Activated CD4-positive, alpha-beta T cell treated with anti-CD3 and anti-CD28 coated beads, Interleukin-2, amount 10 ng/mL, durations not matched to agents 24 days and 14 days (primary cell): ENCODE results near the gene PITX3. TPM values are rescaled to one million over a fixed set of nuclear protein-coding genes. Genes with fewer than 3 reads are reported as not detected.

Source experiments
- DNase-seq: peaks from one replicate; pipeline ENCODE4 v3.0.0; 2022
- H3K27ac Mint-ChIP-seq: one replicate; pipeline ENCODE4 v1.8.0; 2022; ENCODE audit warnings: mild to moderate bottlenecking, mixed read lengths
- H3K27me3 Mint-ChIP-seq: one replicate; pipeline ENCODE4 v1.8.0; 2022; ENCODE audit warnings: mixed read lengths
- H3K36me3 Mint-ChIP-seq: one replicate; pipeline ENCODE4 v1.8.0; 2022; ENCODE audit warnings: low read depth, mild to moderate bottlenecking, mixed read lengths
- H3K4me1 Mint-ChIP-seq: one replicate; pipeline ENCODE4 v1.8.0; 2021; ENCODE audit warnings: mixed read lengths
- H3K4me3 Mint-ChIP-seq: one replicate; pipeline ENCODE4 v1.8.0; 2022; ENCODE audit warnings: mild to moderate bottlenecking, moderate library complexity, mixed read lengths
- H3K9me3 Mint-ChIP-seq: one replicate; pipeline ENCODE4 v1.8.0; 2021; ENCODE audit warnings: mixed read lengths
- intact Hi-C: fragments of 100-400 bp; cut with micrococcal nuclease; formaldehyde crosslinking; loops from one replicate; pipeline ENCODE4 v1.15.1; 2023
- total RNA-seq: library from RNA; stranded (reverse); gene quantifications from 2 replicates; pipeline ENCODE4 v1.2.3, GENCODE V29; 2022

PITX3 gene
- total RNA-seq, 1 donor from 2014 or later = 0.86 TPM

DNA sequence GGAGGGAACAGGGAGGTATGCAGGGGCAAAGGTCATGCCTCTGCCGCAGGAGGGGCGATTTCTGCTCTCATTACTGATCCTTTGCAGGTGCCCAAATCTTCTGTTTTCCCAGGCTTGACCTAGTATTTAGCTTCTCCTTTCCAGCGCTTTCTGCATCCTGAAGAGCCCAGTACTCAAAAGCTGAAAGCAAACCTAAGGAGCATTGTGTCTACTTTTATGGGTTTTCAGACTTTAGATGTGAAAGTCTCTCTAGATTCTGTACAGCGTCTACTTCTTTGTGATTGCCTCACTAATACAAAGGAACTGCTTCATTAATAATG lies 4.6 kb upstream of the PITX3 start:
- no peak for DNase-seq
- Mint-ChIP-seq H3K27ac (peak overlapping the region; percentile 94), H3K9me3 (no peaks in the 10 kb centered on the region), H3K4me3 (peak overlapping the region; percentile 100), H3K27me3 (peaks cover 10% of the 10 kb centered on the region), H3K4me1 (peaks cover 39% of the 10 kb centered on the region), H3K36me3 (peaks cover 27% of the 10 kb centered on the region)
- intact Hi-C loops = loop anchor here (1.0 kb wide), 4 partner anchors 17 to 468 kb away; partner anchors contain the start of genes ARL3, NFKB2 and SFXN2

DNA sequence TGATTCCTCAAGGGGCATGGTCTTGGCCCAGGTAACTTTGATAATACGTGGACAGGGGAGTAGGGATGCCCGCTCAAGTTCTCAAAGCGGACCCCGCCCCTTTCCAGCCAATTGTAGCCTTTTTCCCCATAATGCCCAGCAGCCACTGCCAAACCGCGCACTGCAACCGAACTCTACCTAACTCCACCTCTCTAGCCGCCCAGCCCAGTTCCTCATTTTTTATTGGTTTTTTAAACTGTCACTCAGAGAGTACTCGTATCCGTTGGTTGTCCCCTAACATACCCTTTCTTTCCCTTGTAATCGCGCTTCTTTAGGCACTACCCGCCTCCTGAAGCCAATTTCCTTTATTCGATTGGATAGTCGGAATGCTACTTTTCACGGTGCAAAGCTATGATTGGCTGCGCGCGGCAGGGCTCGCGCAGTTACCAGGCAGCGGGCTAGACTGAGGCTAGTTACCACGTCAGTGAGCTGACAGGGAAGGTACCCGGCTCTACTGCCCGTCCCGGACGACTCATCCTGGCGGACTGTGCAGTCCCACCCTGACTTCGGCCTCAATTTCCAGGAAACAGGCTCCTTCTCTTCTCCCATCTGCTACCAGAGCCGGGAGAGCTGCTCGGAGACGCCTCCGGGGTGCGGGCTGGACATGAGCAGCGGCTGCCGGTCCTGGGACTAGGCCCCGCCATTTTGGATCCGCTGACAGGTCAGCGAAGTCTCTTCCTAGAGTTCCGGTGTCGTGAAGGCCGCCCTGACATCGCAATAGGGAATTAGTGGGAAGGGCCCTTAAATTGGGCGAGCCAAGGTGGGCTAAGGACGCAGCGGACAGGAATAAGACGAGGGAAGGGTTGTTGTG lies 4.0 kb upstream of the PITX3 start, which contains the start of gene GBF1:
Gene GBF1, plus strand, starts transcription at position 451 of the 850 bp plus-strand sequence. CDS start 13,407 bp downstream, outside the sequence.
- Mint-ChIP-seq H3K27ac (peak within 1 kb of the TSS; percentile 94), H3K4me1 (peaks cover 40% of the 10 kb centered on the region), H3K36me3 (peaks cover 25% of the 10 kb centered on the region), H3K27me3 (peaks cover 14% of the 10 kb centered on the region), H3K4me3 (peak within 1 kb of the TSS; percentile 100), H3K9me3 (no peaks in the 10 kb centered on the region)
- intact Hi-C loops = loop anchor here (1.0 kb wide), 4 partner anchors 16 to 469 kb away; partner anchors contain the start of genes ARL3, NFKB2 and SFXN2
- DNase-seq = peak; percentile 97

DNA sequence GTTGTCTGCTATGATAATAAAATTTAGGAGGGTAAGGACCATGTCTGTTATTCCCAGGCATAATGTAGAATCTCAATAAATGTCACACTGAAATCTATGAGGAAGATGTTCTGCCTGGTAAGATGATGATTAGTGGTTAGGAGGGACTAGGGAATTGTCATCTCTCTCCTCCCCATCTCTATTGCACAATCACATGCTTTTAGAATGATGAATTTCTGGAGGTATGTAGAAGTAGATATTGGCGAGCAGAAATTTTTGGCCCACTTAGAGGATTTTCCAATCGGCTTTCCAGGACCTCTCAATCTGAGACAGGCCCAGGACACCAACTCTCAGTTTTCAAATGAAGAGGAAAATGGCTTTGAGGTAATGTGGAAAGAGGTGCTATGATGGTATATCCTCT lies 2.0 kb upstream of the PITX3 start:
- Mint-ChIP-seq H3K4me1 (peaks cover 36% of the 10 kb centered on the region), H3K36me3 (peaks cover 14% of the 10 kb centered on the region), H3K27me3 (peaks cover 34% of the 10 kb centered on the region), H3K27ac (no peak overlapping the region), H3K9me3 (no peaks in the 10 kb centered on the region), H3K4me3 (peak overlapping the region; percentile 8)
- no peak for DNase-seq
- intact Hi-C loops = no loop called here

DNA sequence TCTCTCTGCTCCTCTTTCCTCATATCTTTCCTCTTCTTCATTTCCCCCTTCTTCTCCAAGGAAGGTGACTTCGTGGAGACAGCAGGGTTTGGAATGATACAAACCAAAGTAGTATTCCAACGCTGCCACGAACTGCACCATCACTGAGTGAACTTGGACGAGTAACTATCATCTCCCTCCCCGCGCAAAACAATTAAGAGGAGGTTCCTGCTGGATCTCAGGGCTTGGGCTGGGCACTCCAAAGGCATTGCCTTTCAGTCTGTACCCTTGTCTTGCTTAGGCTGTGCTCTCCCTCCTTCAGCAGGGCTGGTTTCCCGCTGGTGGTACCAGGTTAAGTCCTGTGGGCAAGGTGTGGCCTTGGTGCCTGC lies 790 bp upstream of the PITX3 start:
- intact Hi-C loops = no loop called here
- H3K27ac Mint-ChIP-seq = peak overlapping the region; percentile 14
- H3K4me1 Mint-ChIP-seq = peaks cover 26% of the 10 kb centered on the region

DNA sequence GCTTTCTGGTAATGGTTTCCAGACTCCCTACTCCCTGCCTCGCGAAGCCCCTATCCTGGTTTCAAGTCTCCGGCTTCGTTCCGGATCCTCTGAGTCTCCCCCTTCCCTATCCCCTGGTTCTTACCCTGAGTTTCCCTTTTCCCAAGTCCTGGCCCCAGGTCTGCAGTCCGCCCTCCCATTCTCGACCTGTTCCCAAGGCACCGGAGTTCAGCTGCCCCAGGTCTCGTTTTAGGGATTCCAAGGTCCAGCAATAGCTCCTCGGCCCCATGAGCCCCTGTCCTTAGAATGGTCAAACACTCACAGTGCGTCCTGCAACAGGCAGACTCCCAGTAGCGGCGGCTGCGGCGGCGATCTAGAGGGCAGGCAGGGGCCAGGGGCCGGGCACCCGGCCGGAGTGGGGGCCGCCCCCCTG lies 274 bp downstream of the PITX3 start:
- intact Hi-C loops = loop anchor here (1.0 to 2.0 kb wide), 2 partner anchors 10 to 262 kb away; partner anchors contain the start of genes ACTR1A and SUFU
- Mint-ChIP-seq H3K9me3 (no peaks in the 10 kb centered on the region), H3K4me1 (peaks cover 15% of the 10 kb centered on the region), H3K4me3 (peak overlapping the region; percentile 86), H3K27ac (no peak overlapping the region), H3K27me3 (peaks cover 51% of the 10 kb centered on the region), H3K36me3 (peaks cover 2% of the 10 kb centered on the region)
- DNase-seq = no peak

More for the DNA sequence above, 790 bp upstream of the PITX3 start:
- H3K36me3 Mint-ChIP-seq = peaks cover 8% of the 10 kb centered on the region
- H3K9me3 Mint-ChIP-seq = no peaks in the 10 kb centered on the region
- DNase-seq = no peak
- peaks cover 40% of the 10 kb centered on the region for H3K27me3 Mint-ChIP-seq
- H3K4me3 Mint-ChIP-seq = peak overlapping the region; percentile 86

DNA sequence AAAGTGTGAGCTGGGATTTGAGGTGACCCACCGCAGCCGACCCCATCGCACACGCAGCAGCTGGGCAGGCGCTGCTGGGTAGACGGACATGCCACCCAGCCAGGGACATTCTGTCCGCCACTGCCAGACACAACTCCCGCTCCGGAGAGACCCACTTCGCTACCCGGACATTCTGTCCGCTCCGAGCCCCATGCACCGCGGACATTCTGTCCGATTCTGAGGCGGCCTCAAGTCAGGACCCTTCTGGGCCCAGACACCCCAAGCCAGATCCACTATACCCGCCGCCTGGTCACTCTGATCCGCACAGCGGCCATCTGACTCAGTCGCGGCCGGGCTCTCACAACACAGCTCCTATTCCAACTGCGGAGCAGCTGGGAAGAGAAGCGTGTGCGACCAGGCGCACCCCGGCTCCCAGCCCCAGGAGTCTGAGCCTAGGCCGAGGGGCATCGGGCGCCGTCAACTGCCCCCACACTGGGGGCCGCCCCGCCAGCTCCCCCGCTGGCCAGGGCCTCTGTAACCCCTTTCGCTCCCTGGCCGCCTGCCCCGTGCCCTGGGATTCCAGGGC lies 763 bp downstream of the PITX3 start:
- Mint-ChIP-seq H3K4me1 (peaks cover 15% of the 10 kb centered on the region), H3K36me3 (peaks cover under 1% of the 10 kb centered on the region), H3K9me3 (no peaks in the 10 kb centered on the region), H3K27ac (no peak overlapping the region), H3K4me3 (peak overlapping the region; percentile 86), H3K27me3 (peaks cover 56% of the 10 kb centered on the region)
- intact Hi-C loops = loop anchor here (1.0 to 2.0 kb wide), 2 partner anchors 9 to 262 kb away; partner anchors contain the start of genes ACTR1A and SUFU
- DNase-seq = no peak

DNA sequence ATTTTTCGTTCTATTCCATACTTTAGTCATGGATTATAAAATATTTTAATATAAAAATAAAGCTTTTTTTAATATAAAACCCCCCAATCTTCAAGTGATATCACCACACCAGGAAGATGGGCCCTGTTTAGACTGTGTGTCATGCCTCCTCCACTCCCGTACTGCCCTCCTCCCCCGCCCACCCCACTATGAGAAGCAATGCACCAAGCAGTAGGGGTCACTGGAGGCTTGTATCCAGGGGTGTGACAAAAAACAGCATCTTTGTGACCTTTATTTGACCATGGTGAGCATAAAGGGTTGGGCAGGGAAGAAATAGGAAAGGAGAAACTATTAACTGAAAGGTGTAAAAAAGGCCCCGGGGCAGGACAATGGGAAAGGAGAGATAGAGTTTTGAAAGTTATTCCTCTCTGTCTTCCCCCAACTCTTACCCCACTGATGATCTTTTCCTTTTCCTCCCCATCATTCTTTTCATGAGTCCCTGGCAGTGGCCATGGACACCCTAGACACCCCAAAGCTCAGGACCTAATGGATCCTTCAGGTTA lies 3.5 kb downstream of the PITX3 start:
- no peaks in the 10 kb centered on the region for H3K36me3 Mint-ChIP-seq
- H3K4me1 Mint-ChIP-seq = peaks cover 10% of the 10 kb centered on the region
- H3K4me3 Mint-ChIP-seq = no peak overlapping the region
- H3K9me3 Mint-ChIP-seq = no peaks in the 10 kb centered on the region
- no peak for DNase-seq
- intact Hi-C loops = no loop called here
- no peak overlapping the region for H3K27ac Mint-ChIP-seq
- H3K27me3 Mint-ChIP-seq = peaks cover 72% of the 10 kb centered on the region

DNA sequence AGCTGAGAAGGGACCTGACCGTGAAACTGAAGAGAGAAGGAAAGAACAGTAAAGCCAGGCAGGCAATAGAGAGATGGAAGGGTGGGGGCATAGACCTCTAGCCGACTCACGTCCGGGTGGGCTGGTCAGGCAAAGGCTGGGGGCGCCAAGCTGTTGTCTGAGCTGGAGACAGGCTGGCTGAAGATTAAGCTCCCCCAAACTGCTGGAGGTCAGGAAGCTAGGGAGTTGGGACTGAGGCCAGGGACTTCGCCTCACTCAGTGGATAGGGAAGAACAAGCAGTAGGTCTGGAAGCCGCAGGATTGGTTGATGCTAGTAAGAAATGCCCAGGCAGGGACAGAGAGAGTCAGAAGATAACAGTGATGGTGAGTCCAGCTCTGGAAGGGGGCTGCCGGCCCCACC lies 5.3 kb downstream of the PITX3 start:
- no peak for DNase-seq
- Mint-ChIP-seq H3K4me1 (peaks cover 6% of the 10 kb centered on the region), H3K27me3 (peaks cover 72% of the 10 kb centered on the region), H3K9me3 (no peaks in the 10 kb centered on the region), H3K36me3 (no peaks in the 10 kb centered on the region), H3K27ac (no peak overlapping the region), H3K4me3 (no peak overlapping the region)
- intact Hi-C loops = no loop called here

DNA sequence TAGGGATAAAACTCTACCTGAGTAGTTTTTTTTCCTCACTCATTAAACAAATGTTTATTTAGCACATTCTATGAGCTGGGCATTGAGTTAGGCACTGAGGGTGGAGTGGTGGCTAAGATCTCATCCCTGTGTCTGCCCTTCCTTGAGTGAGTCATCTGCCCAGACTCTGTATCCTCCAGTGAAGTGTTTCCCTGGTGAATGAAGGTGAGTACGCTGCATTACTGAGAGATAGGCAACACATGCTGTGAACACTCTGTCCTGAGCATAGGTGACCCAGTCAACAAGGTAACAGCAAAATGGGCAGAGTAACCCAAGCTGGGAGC lies 5.8 kb downstream of the PITX3 start:
- Mint-ChIP-seq H3K27me3 (peaks cover 71% of the 10 kb centered on the region), H3K36me3 (no peaks in the 10 kb centered on the region), H3K4me3 (no peak overlapping the region), H3K9me3 (no peaks in the 10 kb centered on the region), H3K4me1 (peaks cover 5% of the 10 kb centered on the region), H3K27ac (no peak overlapping the region)
- DNase-seq = no peak
- intact Hi-C loops = no loop called here

DNA sequence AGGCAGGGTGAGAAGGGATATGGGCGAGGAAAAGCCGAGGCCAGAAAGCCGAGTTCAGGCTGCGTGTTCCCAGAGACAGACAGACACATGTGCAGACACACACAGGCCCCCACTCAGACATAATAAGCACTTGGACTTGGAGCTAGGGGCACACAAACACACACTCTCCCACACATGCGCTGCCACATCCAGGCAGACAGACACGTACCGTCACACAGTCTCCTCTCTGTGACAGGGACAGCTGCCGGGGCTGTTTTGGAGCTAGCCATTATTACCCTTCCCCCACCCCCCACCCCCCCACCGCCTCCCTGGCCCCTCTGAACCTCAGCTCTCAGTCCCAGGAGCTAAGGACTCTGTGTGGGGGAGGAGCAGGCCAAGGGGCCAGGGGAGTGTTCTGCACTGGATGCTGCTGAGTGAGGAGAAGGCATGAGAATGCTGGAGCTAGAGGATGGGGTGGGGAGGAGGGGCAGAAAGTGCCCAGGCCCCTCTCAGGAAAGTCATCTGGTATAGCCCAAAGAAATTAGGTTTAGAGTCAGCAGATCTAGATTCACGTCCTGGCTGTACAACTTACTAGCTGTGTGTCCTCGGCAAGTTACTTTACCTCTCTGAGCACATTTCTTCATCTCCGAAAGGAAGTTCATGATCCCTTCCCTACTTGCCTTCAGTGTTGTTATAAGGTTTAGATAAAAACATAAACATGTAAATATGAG lies 6.3 kb downstream of the PITX3 start:
- Mint-ChIP-seq H3K4me1 (peaks cover 4% of the 10 kb centered on the region), H3K4me3 (no peak overlapping the region), H3K27me3 (peaks cover 69% of the 10 kb centered on the region), H3K9me3 (no peaks in the 10 kb centered on the region), H3K36me3 (no peaks in the 10 kb centered on the region), H3K27ac (no peak overlapping the region)
- intact Hi-C loops = loop anchor here (5.0 kb wide), 1 partner anchor 47 kb away; no protein-coding TSS in a partner anchor
- DNase-seq = no peak

DNA sequence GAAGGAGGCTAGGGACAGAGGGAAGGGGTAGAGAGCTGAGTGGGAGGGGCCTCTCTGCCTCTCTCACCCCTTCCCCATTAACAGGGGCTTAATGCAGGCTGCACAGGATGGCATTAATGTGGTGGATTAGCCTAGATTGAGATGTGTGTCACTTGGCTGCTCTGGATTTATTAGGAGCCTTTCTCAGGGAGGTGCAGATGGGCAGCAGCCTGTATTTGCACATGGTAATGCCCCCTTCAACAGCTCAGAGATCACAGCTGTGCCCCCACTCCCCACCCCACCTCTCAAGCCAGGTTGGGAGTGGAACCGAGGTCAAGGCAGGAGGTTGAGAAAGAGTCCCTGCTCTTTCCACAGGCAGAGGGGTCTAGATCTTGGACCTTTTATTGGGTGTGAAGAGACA lies 7.3 kb downstream of the PITX3 start:
- H3K9me3 Mint-ChIP-seq = no peaks in the 10 kb centered on the region
- no peaks in the 10 kb centered on the region for H3K36me3 Mint-ChIP-seq
- no peak overlapping the region for H3K4me3 Mint-ChIP-seq
- H3K27ac Mint-ChIP-seq = no peak overlapping the region
- H3K27me3 Mint-ChIP-seq = peaks cover 65% of the 10 kb centered on the region
- peaks cover 6% of the 10 kb centered on the region for H3K4me1 Mint-ChIP-seq
- intact Hi-C loops = loop anchor here (5.0 kb wide), 1 partner anchor 48 kb away; no protein-coding TSS in a partner anchor
- DNase-seq = no peak

DNA sequence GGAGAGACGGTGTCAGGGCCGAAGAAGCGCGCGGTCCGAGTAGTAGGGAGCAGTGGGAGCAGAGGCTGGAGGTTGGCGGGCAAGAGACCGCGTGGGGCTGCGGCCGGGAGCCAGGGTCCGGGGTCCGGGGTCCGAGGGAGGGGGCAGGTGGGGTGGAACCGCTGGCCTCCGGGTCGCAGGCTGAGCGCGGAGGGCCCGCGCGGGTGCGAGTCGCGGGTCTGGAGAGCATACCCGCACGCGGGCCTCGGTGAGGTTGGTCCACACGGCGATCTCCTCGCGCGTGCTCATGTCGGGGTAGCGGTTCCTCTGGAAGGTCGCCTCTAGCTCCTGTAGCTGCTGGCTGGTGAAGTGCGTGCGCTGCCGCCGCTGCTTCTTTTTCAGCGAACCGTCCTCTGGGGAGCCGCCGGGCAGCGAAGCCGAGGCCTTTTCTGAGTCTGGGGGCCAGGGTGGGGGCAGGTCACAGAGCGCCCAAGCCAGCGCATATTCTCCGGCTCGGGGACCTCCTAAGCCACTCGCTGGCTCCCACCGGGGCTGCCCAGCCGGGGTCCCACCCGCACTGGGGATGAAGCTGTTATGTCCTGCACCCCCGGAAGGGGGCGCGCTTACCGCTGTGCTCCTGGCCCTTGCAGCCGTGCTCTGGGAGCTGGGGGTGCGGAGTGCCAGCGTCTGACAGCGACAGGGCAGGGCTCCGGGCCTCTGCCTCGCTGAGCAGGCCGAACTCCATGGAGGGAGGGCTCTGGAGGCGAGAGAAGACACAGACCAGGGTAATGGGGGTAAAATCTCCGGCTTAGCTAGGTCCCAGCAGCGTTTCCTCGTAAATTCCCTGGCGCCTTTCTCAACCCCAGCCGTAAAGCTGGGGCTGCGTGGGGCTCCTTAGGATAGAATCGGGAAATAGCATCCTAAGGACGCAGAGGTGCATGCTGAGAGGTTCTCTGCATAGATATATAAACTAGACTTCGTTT lies 9.7 kb downstream of the PITX3 start:
- Mint-ChIP-seq H3K4me3 (peak overlapping the region; percentile 81), H3K36me3 (no peaks in the 10 kb centered on the region), H3K4me1 (peaks cover 10% of the 10 kb centered on the region), H3K9me3 (no peaks in the 10 kb centered on the region), H3K27me3 (peaks cover 70% of the 10 kb centered on the region), H3K27ac (peak overlapping the region; percentile 51)
- peak; percentile 94 for DNase-seq
- intact Hi-C loops = loop anchor here (1.0 to 5.0 kb wide), 3 partner anchors 10 to 116 kb away; partner anchors contain the start of gene PITX3
